PC-9 (cell line): Measurements from ENCODE around the gene UST. TPM values are rescaled to one million over a fixed set of nuclear protein-coding genes. Genes with fewer than 3 reads are reported as not detected.

ENCODE experiments used
- BruUV-seq: library from RNA; stranded (reverse); fragments of 400-500 nt; replicated peaks from 2 replicates; lab custom pipeline; 2021; lab: Mats Ljungman, UMichigan
- CTCF ChIA-PET: fragments of 300-600 bp; sonication (Branson Sonifier 250); formaldehyde crosslinking; loops from one replicate; lab custom pipeline; 2022; ENCODE audit warnings: antibody characterized with exemption; lab: Charles Lee
- POLR2A ChIA-PET: fragments of 300-600 bp; sonication (Branson Sonifier 250); formaldehyde crosslinking; loops from one replicate; lab custom pipeline; 2022; ENCODE audit warnings: antibody characterized with exemption; ENCODE audit not compliant: unreplicated experiment; lab: Charles Lee
- DNase-seq, 2 experiments: peaks; one replicate each; pipeline versions ENCODE4 v3.0.0 to v3.0.0-alpha.2; 2015 to 2022; ENCODE audit warnings: mixed read lengths in 1 of 2
- H2AFZ ChIP-seq: fragments of 200-600 bp; sonication (generic); 2 replicates; pipeline ENCODE4 v1.8.1; 2017; ENCODE audit warnings: antibody characterized with exemption
- H3F3A ChIP-seq: fragments of 200-600 bp; sonication (generic); 2 replicates; pipeline ENCODE4 v1.8.1; 2017; ENCODE audit warnings: antibody characterized with exemption, mild to moderate bottlenecking, low read depth; ENCODE audit not compliant: insufficient read depth
- H3K27ac ChIP-seq: fragments of 200-600 bp; sonication (generic); 2 replicates; pipeline ENCODE4 v1.6.1; 2016; ENCODE audit warnings: mixed run types
- H3K27me3 ChIP-seq: fragments of 200-600 bp; sonication (generic); 2 replicates; pipeline ENCODE4 v1.6.1; 2016; ENCODE audit warnings: low read depth, mixed run types; ENCODE audit not compliant: insufficient read depth
- H3K36me3 ChIP-seq: fragments of 200-600 bp; sonication (generic); 2 replicates; pipeline ENCODE4 v1.6.1; 2016; ENCODE audit warnings: low read depth, mixed run types
- H3K4me1 ChIP-seq: fragments of 200-600 bp; sonication (generic); replicated peaks from 2 replicates; pipeline ENCODE4 v1.6.1; 2016; ENCODE audit warnings: mixed run types; ENCODE audit not compliant: insufficient read depth
- H3K4me2 ChIP-seq: fragments of 200-600 bp; sonication (generic); 2 replicates; pipeline ENCODE4 v1.6.1; 2017; ENCODE audit warnings: mixed run types
- H3K4me3 ChIP-seq: fragments of 200-600 bp; sonication (generic); 2 replicates; pipeline ENCODE4 v1.6.1; 2016; ENCODE audit warnings: mixed run types
- H3K79me2 ChIP-seq: fragments of 200-600 bp; sonication (generic); 2 replicates; pipeline ENCODE4 v1.6.1; 2017; ENCODE audit warnings: low read depth, mixed run types
- H3K9me2 ChIP-seq: fragments of 200-600 bp; sonication (generic); 2 replicates; pipeline ENCODE4 v1.8.1; 2017; ENCODE audit warnings: mild to moderate bottlenecking; ENCODE audit not compliant: insufficient read depth
- H3K9me3 ChIP-seq: fragments of 200-600 bp; sonication (generic); 2 replicates; pipeline ENCODE4 v1.8.1; 2016; ENCODE audit warnings: low read depth; ENCODE audit not compliant: insufficient read depth
- H4K20me1 ChIP-seq: fragments of 200-600 bp; sonication (generic); 2 replicates; pipeline ENCODE4 v1.8.1; 2017; ENCODE audit not compliant: insufficient read depth
- EZH2 ChIP-seq: fragments of 200-600 bp; sonication (generic); IDR thresholded peaks from 2 replicates; pipeline ENCODE4 v1.8.0; 2017; ENCODE audit warnings: antibody characterized with exemption, low read depth
- intact Hi-C: fragments of 100-400 bp; cut with micrococcal nuclease; formaldehyde crosslinking; loops from one replicate; pipeline ENCODE4 v1.10.0; 2022; ENCODE audit not compliant: unreplicated experiment
- total RNA-seq: library from RNA; stranded (reverse); gene quantifications from 2 replicates; pipeline ENCODE4 v1.2.3, GENCODE V29; 2021
- TF ChIP-seq, protein P1 (sequence below): fragments of 200-600 bp; sonication (generic); conservative IDR thresholded peaks from 2 replicates; pipeline ENCODE4 v1.6.1; 2017; ENCODE audit warnings: mixed run types, antibody characterized with exemption, mild to moderate bottlenecking, moderate library complexity

Gene UST
- total RNA-seq, 1 experiment from 2014 or later = 4.2 TPM

DNA sequence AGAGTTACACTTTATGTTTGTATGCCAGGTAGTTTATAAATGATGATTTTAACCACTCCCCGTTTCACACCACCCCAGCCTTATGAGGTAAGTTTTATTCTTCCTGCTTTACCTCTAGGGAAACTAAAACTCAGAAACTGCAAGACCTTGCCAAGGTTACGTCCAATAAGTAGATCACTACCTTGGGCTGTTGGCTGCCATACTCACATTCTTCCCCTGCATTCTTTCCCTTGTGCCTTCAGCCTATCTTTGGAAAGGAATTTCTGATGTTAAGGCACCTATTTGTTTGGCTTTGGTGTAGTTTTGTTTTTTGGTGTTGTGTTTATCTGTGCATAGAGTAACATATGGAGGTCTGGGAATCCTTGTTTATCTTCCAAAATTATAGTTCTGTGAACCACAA lies 122.1 kb downstream of the UST start:
- POLR2A ChIA-PET = no interaction called here
- DNase-seq = no peak
- no peaks in the 10 kb centered on the region for H3K9me2 ChIP-seq
- no peaks in the 10 kb centered on the region for H3K9me3 ChIP-seq
- H3K4me2 ChIP-seq = no peak overlapping the region
- H4K20me1 ChIP-seq = no peaks in the 10 kb centered on the region
- no peaks in the 10 kb centered on the region for H3K36me3 ChIP-seq
- H3F3A ChIP-seq = no peaks in the 10 kb centered on the region
- no peaks in the 10 kb centered on the region for H3K27me3 ChIP-seq
- no peak overlapping the region for H3K27ac ChIP-seq
- H2AFZ ChIP-seq = no peak overlapping the region
- CTCF ChIA-PET = interaction anchor here (0.6 kb wide), 1 partner anchor 19 kb away, joined by 5 read pairs; no protein-coding TSS in a partner anchor
- no peak for TF ChIP-seq EZH2
- TF ChIP-seq, protein P1, sequence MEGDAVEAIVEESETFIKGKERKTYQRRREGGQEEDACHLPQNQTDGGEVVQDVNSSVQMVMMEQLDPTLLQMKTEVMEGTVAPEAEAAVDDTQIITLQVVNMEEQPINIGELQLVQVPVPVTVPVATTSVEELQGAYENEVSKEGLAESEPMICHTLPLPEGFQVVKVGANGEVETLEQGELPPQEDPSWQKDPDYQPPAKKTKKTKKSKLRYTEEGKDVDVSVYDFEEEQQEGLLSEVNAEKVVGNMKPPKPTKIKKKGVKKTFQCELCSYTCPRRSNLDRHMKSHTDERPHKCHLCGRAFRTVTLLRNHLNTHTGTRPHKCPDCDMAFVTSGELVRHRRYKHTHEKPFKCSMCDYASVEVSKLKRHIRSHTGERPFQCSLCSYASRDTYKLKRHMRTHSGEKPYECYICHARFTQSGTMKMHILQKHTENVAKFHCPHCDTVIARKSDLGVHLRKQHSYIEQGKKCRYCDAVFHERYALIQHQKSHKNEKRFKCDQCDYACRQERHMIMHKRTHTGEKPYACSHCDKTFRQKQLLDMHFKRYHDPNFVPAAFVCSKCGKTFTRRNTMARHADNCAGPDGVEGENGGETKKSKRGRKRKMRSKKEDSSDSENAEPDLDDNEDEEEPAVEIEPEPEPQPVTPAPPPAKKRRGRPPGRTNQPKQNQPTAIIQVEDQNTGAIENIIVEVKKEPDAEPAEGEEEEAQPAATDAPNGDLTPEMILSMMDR = no peak
- intact Hi-C loops = no loop called here
- H3K4me1 ChIP-seq = 0 out of 2 replicates have a peak, but pooled peaks cover 3% of the 10 kb centered on the region
- BruUV-seq = no TSS peak
- no peak overlapping the region for H3K4me3 ChIP-seq
- no peaks in the 10 kb centered on the region for H3K79me2 ChIP-seq

DNA sequence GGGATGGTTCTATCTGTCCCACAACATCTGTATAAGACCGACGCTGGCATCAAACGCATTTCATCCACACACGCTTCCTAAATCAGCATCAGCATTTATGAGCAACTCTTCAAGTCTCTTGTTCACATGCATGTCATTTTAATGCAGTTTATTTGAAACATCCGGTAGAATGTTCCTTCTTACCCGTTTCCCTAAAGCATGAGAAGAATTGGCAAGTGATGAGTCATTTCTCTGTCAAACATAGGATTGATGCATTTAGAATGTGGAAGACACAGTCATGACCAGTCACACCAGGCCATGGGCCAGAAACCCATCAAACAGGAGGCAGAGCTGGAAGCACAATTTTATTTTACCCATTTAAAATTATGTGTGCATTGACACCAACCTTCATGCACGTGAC lies 122.8 kb downstream of the UST start:
- no peak overlapping the region for H3K4me3 ChIP-seq
- H2AFZ ChIP-seq = no peak overlapping the region
- BruUV-seq = no TSS peak
- no peaks in the 10 kb centered on the region for H3K9me2 ChIP-seq
- no peaks in the 10 kb centered on the region for H3K27me3 ChIP-seq
- peak; percentile 4 to 64 for DNase-seq
- no peaks in the 10 kb centered on the region for H3K9me3 ChIP-seq
- intact Hi-C loops = no loop called here
- CTCF ChIA-PET = interaction anchor here (0.6 to 0.7 kb wide), 2 partner anchors 19 to 32 kb away, joined by 4 to 5 read pairs; no protein-coding TSS in a partner anchor
- H4K20me1 ChIP-seq = no peaks in the 10 kb centered on the region
- TF ChIP-seq EZH2 = no peak
- TF ChIP-seq, protein P1 = no peak
- H3K79me2 ChIP-seq = no peaks in the 10 kb centered on the region
- H3K27ac ChIP-seq = no peak overlapping the region
- POLR2A ChIA-PET = no interaction called here
- no peaks in the 10 kb centered on the region for H3K36me3 ChIP-seq
- H3F3A ChIP-seq = no peaks in the 10 kb centered on the region
- H3K4me1 ChIP-seq = no peaks in the 10 kb centered on the region
- H3K4me2 ChIP-seq = no peak overlapping the region

DNA sequence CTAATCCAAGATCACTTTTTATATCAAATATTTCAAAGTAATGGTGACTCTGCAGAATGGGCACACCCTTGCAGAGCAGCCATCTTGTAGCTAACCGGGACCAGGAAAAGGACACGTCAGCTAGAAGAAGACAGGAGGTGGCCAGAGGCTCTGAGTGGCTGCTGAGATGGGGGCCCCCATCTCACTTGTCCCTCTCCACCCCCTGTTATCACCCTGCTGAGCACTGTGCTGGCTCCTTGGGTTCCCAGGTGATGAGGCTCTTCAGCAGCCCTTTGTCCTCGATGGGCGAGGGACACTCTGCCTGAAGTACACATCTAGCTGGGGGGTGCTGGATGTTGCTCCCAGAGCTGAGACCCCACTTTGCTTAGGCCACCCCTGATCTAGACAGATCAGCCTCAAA lies 126.3 kb downstream of the UST start:
- TF ChIP-seq EZH2 = no peak
- TF ChIP-seq, protein P1 = no peak
- Histone ChIP-seq H3K27ac (no peak overlapping the region), H3K4me3 (no peak overlapping the region), H3K79me2 (no peaks in the 10 kb centered on the region), H4K20me1 (no peaks in the 10 kb centered on the region), H3K27me3 (no peaks in the 10 kb centered on the region), H3F3A (no peaks in the 10 kb centered on the region), H3K9me3 (no peaks in the 10 kb centered on the region), H3K36me3 (no peaks in the 10 kb centered on the region), H3K9me2 (no peaks in the 10 kb centered on the region), H3K4me2 (no peak overlapping the region), H2AFZ (no peak overlapping the region), H3K4me1 (no peaks in the 10 kb centered on the region)
- POLR2A ChIA-PET = no interaction called here
- intact Hi-C loops = no loop called here
- CTCF ChIA-PET = no interaction called here
- no TSS peak for BruUV-seq
- no peak for DNase-seq
